ENCODE results near the gene CIZ1. TPM values are rescaled to one million over a fixed set of nuclear protein-coding genes. Genes with fewer than 3 reads are reported as not detected.

The CIZ1 gene
- total and polyA plus RNA-seq, 9 of the 15 experiments (the other 6 are each of a cell fraction or from before 2014, with no cell fraction given) = 6.6 to 329 (median 87.8) TPM

DNA sequence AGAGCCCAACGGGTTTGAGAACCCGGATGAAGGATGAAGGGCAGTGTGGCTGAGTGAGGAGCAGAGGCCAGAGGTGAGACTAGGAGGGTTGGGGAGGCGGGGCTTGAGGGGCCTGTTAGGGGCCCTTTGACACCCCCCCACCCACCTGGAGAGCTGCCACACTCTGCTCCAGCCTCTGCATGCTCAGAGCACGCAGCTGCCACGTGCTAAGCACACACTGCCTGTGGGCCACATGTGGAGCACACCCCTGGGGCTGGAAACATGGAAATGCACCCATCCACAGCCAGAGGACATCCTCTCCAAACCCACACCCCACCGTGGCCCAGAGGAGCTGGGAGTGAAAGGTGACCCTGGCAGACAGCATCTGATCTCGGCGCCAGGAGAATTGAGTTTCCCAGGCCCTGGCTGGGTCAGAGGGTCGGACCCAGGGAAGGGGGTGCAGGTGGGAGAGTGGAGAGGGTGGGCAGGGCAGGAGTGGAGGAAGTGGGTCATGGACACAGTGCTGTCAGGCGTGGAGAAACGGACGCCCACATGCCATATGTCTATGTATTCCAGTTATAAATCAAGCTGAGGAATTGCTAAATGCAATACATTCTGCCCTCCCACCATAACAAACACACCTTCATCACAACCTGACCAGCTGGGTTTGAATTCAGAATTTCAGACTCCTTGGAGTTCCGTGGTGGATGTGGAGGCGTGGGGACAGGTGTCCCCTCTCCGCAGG lies 17.7 kb upstream of the CIZ1 start (continued):
- TF ChIP-seq RAD21 (CRISPR knock-in tag; conservative IDR thresholded peaks at IDR 0.05 in 1 of 2, IDR thresholded peaks at IDR 0.05 in 1 of 2) = no peak
- no peak for TF ChIP-seq POLR2H (tag; IDR thresholded peaks at IDR 0.05; ENCODE audit: low read depth)
- peak; percentile 43; the same call in 1 of the 2 replicates for TF ChIP-seq SMAD4 (CRISPR knock-in tag; conservative IDR thresholded peaks at IDR 0.05)
- TF ChIP-seq, protein P1, sequence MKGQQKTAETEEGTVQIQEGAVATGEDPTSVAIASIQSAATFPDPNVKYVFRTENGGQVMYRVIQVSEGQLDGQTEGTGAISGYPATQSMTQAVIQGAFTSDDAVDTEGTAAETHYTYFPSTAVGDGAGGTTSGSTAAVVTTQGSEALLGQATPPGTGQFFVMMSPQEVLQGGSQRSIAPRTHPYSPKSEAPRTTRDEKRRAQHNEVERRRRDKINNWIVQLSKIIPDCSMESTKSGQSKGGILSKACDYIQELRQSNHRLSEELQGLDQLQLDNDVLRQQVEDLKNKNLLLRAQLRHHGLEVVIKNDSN (CRISPR knock-in tag; IDR thresholded peaks at IDR 0.05) = no peak
- no peak for TF ChIP-seq POLR2B (IDR thresholded peaks at IDR 0.05; ENCODE audit: low read depth, partially characterized antibody)
- TF ChIP-seq, protein P2, sequence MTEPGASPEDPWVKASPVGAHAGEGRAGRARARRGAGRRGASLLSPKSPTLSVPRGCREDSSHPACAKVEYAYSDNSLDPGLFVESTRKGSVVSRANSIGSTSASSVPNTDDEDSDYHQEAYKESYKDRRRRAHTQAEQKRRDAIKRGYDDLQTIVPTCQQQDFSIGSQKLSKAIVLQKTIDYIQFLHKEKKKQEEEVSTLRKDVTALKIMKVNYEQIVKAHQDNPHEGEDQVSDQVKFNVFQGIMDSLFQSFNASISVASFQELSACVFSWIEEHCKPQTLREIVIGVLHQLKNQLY (CRISPR knock-in tag; conservative IDR thresholded peaks at IDR 0.05) = 0 out of 4 replicates have a peak, but pooled peaks have one; percentile 5 to 79
- no peak for TF ChIP-seq ARHGAP35 (IDR thresholded peaks at IDR 0.05; ENCODE audit: partially characterized antibody)
- TF ChIP-seq, protein P3, sequence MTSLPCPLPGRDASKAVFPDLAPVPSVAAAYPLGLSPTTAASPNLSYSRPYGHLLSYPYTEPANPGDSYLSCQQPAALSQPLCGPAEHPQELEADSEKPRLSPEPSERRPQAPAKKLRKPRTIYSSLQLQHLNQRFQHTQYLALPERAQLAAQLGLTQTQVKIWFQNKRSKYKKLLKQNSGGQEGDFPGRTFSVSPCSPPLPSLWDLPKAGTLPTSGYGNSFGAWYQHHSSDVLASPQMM (CRISPR knock-in tag; IDR thresholded peaks at IDR 0.05) = no peak
- no peak for TF ChIP-seq NCOA6 (IDR thresholded peaks at IDR 0.05)

Measured in K562 (cell line).